ENCODE data around the gene L3MBTL4. TPM values are rescaled to one million over a fixed set of nuclear protein-coding genes. Genes with fewer than 3 reads are reported as not detected.

The L3MBTL4 gene
- total and polyA plus RNA-seq, 9 donors, result 4.2 to 79.1 (median 23.7) TPM

- no peak overlapping the region for H3K27ac ChIP-seq
- no peaks in the 10 kb centered on the region for H3K9me3 ChIP-seq
- no peaks in the 10 kb centered on the region for H3K4me1 ChIP-seq (ENCODE audit: insufficient read depth)
- no peaks in the 10 kb centered on the region for H3K36me3 ChIP-seq
- no peak for DNase-seq
- H3K4me3 ChIP-seq, result no peak overlapping the region
- 92 to 97% (median 95%) methylated on average over 6 of the region's 6 CpGs for WGBS, 3 donors
- no peak for TF ChIP-seq EP300 (IDR thresholded peaks at IDR 0.05)
- no peak for TF ChIP-seq POLR2A (IDR thresholded peaks at IDR 0.05)
- TF ChIP-seq CTCF (IDR thresholded peaks at IDR 0.05), result no peak
- no peaks in the 10 kb centered on the region for H3K27me3 ChIP-seq
- intact Hi-C loops (cut with DNase I), result no loop called here
Measured at GRCh38 chr18:5958822-5959221, 455.9 kb downstream of the L3MBTL4 start.

- Histone ChIP-seq H3K27me3 (no peaks in the 10 kb centered on the region), H3K9me3 (no peaks in the 10 kb centered on the region), H3K4me3 (no peak overlapping the region), H3K4me1 (ENCODE audit: insufficient read depth) (peaks cover 2% of the 10 kb centered on the region), H3K36me3 (no peaks in the 10 kb centered on the region), H3K27ac (no peak overlapping the region)
- no peak for DNase-seq
- no peak for TF ChIP-seq EP300 (IDR thresholded peaks at IDR 0.05)
- no peak for TF ChIP-seq POLR2A (IDR thresholded peaks at IDR 0.05)
- TF ChIP-seq CTCF (IDR thresholded peaks at IDR 0.05), result no peak
- WGBS, 3 donors, result 82 to 95% (median 84%) methylated on average over 5 of the region's 5 CpGs
- intact Hi-C loops (cut with DNase I), result no loop called here
Measured at GRCh38 chr18:5955861-5956260, 458.9 kb downstream of the L3MBTL4 start.

- H3K36me3 ChIP-seq, result no peaks in the 10 kb centered on the region
- 30 to 55% (median 42%) methylated on average over 4 of the region's 4 CpGs for WGBS, 3 donors
- no peak for DNase-seq
- H3K9me3 ChIP-seq, result no peaks in the 10 kb centered on the region
- intact Hi-C loops (cut with DNase I), result no loop called here
- H3K4me1 ChIP-seq (ENCODE audit: insufficient read depth), result peaks cover 2% of the 10 kb centered on the region
- no peak overlapping the region for H3K27ac ChIP-seq
- H3K4me3 ChIP-seq, result no peak overlapping the region
- no peak for TF ChIP-seq CTCF (IDR thresholded peaks at IDR 0.05)
- TF ChIP-seq POLR2A (IDR thresholded peaks at IDR 0.05), result no peak
- no peak for TF ChIP-seq EP300 (IDR thresholded peaks at IDR 0.05)
- no peaks in the 10 kb centered on the region for H3K27me3 ChIP-seq
Measured at GRCh38 chr18:5951515-5952091, 463.1 kb downstream of the L3MBTL4 start.

- H3K36me3 ChIP-seq, result no peaks in the 10 kb centered on the region
- H3K27ac ChIP-seq, result no peak overlapping the region
Measured at GRCh38 chr18:5948781-5949180, 465.9 kb downstream of the L3MBTL4 start.

More at GRCh38 chr18:5948781-5949180, 465.9 kb downstream of the L3MBTL4 start:
- no peaks in the 10 kb centered on the region for H3K27me3 ChIP-seq
- H3K4me3 ChIP-seq, result no peak overlapping the region
- no peak for DNase-seq
- peaks cover 2% of the 10 kb centered on the region for H3K4me1 ChIP-seq (ENCODE audit: insufficient read depth)
- H3K9me3 ChIP-seq, result no peaks in the 10 kb centered on the region
- WGBS, 3 donors, result 0 to 11% (median 0%) methylated on average over 1 of the region's 1 CpG
- intact Hi-C loops (cut with DNase I), result no loop called here
- TF ChIP-seq EP300 (IDR thresholded peaks at IDR 0.05), result no peak
- no peak for TF ChIP-seq CTCF (IDR thresholded peaks at IDR 0.05)
- TF ChIP-seq POLR2A (IDR thresholded peaks at IDR 0.05), result no peak
